ENCODE data around the gene PRKCQ.

Gene PRKCQ

GRCh38 chr10:6579904-6580278 is at the start of gene PRKCQ:
PRKCQ (minus strand) TSS chr10:6580276; CDS start chr10:6515135, 65,141 bp downstream.
- DNase-seq, result no peak

- no peak for DNase-seq
Observed at GRCh38 chr10:6625428-6625827, 45.4 kb upstream of the PRKCQ start.

- no peak for DNase-seq
Observed at GRCh38 chr10:6624392-6624791, 44.3 kb upstream of the PRKCQ start.

GRCh38 chr10:6622921-6623320 is 42.8 kb upstream of the PRKCQ start:
- DNase-seq, result no peak

- DNase-seq, result no peak
Observed at GRCh38 chr10:6621536-6621935, 41.5 kb upstream of the PRKCQ start.

- no peak for DNase-seq
Observed at GRCh38 chr10:6619660-6620059, 39.6 kb upstream of the PRKCQ start.

- DNase-seq, result no peak
Observed at GRCh38 chr10:6618340-6618739, 38.3 kb upstream of the PRKCQ start.

GRCh38 chr10:6617309-6618076 is 37.4 kb upstream of the PRKCQ start:
- DNase-seq, result peak; percentile 66

- DNase-seq, result peak; percentile 69
Observed at GRCh38 chr10:6615971-6616370, 35.9 kb upstream of the PRKCQ start.

- peak; percentile 62 for DNase-seq
Observed at GRCh38 chr10:6612371-6612770, 32.3 kb upstream of the PRKCQ start.

- DNase-seq, result no peak
Observed at GRCh38 chr10:6610647-6611046, 30.6 kb upstream of the PRKCQ start.

- no peak for DNase-seq
Observed at GRCh38 chr10:6609625-6610024, 29.5 kb upstream of the PRKCQ start.

- no peak for DNase-seq
Observed at GRCh38 chr10:6607778-6608177, 27.7 kb upstream of the PRKCQ start.

GRCh38 chr10:6607182-6607581 is 27.1 kb upstream of the PRKCQ start:
- DNase-seq, result peak; percentile 40

GRCh38 chr10:6603142-6604125 is 23.4 kb upstream of the PRKCQ start:
- DNase-seq, result no peak

GRCh38 chr10:6602700-6603084 is 22.6 kb upstream of the PRKCQ start:
- no peak for DNase-seq

- DNase-seq, result no peak
Observed at GRCh38 chr10:6602026-6602699, 22.1 kb upstream of the PRKCQ start.

GRCh38 chr10:6601246-6601805 is 21.2 kb upstream of the PRKCQ start:
- no peak for DNase-seq

GRCh38 chr10:6600224-6600987 is 20.3 kb upstream of the PRKCQ start:
- DNase-seq, result peak; percentile 76

GRCh38 chr10:6598679-6599078 is 18.6 kb upstream of the PRKCQ start:
- no peak for DNase-seq

GRCh38 chr10:6597478-6597877 is 17.4 kb upstream of the PRKCQ start:
- DNase-seq, result no peak

GRCh38 chr10:6595499-6595898 is 15.4 kb upstream of the PRKCQ start:
- DNase-seq, result no peak
